Endodermal cell (in vitro differentiated cells): ENCODE results near the gene SRCAP. TPM values are rescaled to one million over a fixed set of nuclear protein-coding genes. Genes with fewer than 3 reads are reported as not detected.

Experiments
- DNase-seq: peaks from one replicate; pipeline ENCODE4 v3.0.0-alpha.2; 2017
- H3K27ac ChIP-seq: 2 replicates; pipeline ENCODE4 v1.5.1; 2013; ENCODE audit warnings: mild to moderate bottlenecking, low read depth, low read length, moderate library complexity
- H3K27me3 ChIP-seq: 2 replicates; pipeline ENCODE4 v1.6.1; 2013; ENCODE audit warnings: mild to moderate bottlenecking, low read length, moderate library complexity; ENCODE audit not compliant: insufficient read depth, control insufficient read depth, poor library complexity, severe bottlenecking
- H3K36me3 ChIP-seq: 2 replicates; pipeline ENCODE4 v1.7.0; 2013; ENCODE audit warnings: mild to moderate bottlenecking, low read length, moderate library complexity; ENCODE audit not compliant: control insufficient read depth, insufficient read depth
- H3K4me1 ChIP-seq: one replicate; pipeline ENCODE4 v1.7.0; 2013; ENCODE audit warnings: low read length; ENCODE audit not compliant: control insufficient read depth, insufficient read depth
- H3K4me3 ChIP-seq: 2 replicates; pipeline ENCODE4 v1.5.1; 2013; ENCODE audit warnings: mild to moderate bottlenecking, low read length, moderate library complexity
- H3K9ac ChIP-seq: 2 replicates; pipeline ENCODE4 v1.6.1; 2013; ENCODE audit warnings: mild to moderate bottlenecking, low read length, moderate library complexity; ENCODE audit not compliant: poor library complexity, severe bottlenecking; ENCODE audit errors: extremely low read depth
- H3K9me3 ChIP-seq: 2 replicates; pipeline ENCODE4 v1.6.1; 2013; ENCODE audit warnings: mild to moderate bottlenecking, low read length, moderate library complexity; ENCODE audit not compliant: control insufficient read depth
- H3K27ac Mint-ChIP-seq: 2 replicates; pipeline ENCODE4 v1.8.0; 2020; ENCODE audit warnings: mixed read lengths
- H3K27me3 Mint-ChIP-seq: 2 replicates; pipeline ENCODE4 v1.8.0; 2021; ENCODE audit warnings: mild to moderate bottlenecking, mixed read lengths; ENCODE audit not compliant: insufficient read depth
- H3K36me3 Mint-ChIP-seq: 2 replicates; pipeline ENCODE4 v1.8.0; 2020; ENCODE audit warnings: low read depth, mixed read lengths
- H3K4me1 Mint-ChIP-seq: 2 replicates; pipeline ENCODE4 v1.8.0; 2020; ENCODE audit warnings: mixed read lengths
- H3K4me3 Mint-ChIP-seq: 2 replicates; pipeline ENCODE4 v1.8.0; 2020; ENCODE audit warnings: mild to moderate bottlenecking, moderate library complexity, mixed read lengths
- H3K9me3 Mint-ChIP-seq: 2 replicates; pipeline ENCODE4 v1.8.0; 2020; ENCODE audit warnings: mild to moderate bottlenecking, mixed read lengths
- WGBS, 2 experiments: methylation state at CpG; one replicate each; pipeline versions ENCODE4 v1.1.5 to v1.1.7; 2013; ENCODE audit warnings: missing lambda C conversion rate in 2 of 2, mixed read lengths in 1 of 2; ENCODE audit not compliant: insufficient coverage in 1 of 2, insufficient read length in 1 of 2; 5-methylcytosine and 5-hydroxymethylcytosine counted together
- total RNA-seq, 2 donors: library from RNA; stranded (reverse); fragmentation: NEBNext Ultra II Directional in 1 of 2; extraction: Animal tissue kit (Norgen Biotek cat#: 25700) in 1 of 2; gene quantifications; 2 replicates in 1 of 2; 3 replicates in 1 of 2; pipeline ENCODE4 v1.2.1, GENCODE V29; 2021
- TF ChIP-seq, protein P1 (sequence below): fragments of 200-600 bp; sonication (generic); conservative IDR thresholded peaks from 2 replicates; pipeline ENCODE4 v1.5.0; 2021; ENCODE audit warnings: antibody characterized with exemption, mild to moderate bottlenecking

Gene SRCAP
- total RNA-seq, 2 donors from 2014 or later = 57.7 to 66.9 TPM

DNA sequence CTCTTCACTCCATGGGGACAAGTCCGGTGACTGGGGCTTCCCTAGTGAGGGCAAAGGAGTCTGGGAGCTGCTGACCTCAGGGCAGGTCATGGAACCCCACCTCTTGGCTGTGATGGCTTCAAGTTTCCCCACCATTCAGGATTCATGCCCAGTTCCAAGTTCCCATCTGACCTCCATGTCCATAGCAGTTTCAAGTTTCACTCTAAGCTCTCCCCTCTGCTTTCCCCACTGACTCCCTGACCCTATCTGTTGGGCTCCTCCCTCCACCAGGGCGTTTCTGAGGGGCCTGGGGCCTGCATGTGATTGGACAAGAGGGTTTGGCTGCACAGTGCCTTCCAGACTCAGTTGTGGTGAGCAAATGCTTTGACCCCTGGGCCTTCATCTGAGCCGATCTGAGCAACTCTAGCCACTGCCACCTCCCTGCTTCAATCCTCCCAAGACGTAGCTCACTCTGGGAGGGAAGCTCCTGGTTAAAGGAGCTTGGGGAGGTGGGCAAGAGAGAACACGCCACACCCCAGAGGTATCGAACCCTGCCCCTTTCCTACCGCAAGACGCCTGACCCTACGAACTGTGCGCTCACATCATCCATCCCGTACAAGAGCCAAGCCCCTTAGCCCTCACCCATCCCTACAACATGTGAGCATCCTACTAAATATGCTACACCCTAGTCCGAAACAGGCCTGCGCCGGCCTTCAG lies 79.7 kb downstream of the SRCAP start:
- Mint-ChIP-seq H3K36me3 (peaks cover 32% of the 10 kb centered on the region), H3K4me1 (peaks cover 13% of the 10 kb centered on the region), H3K27ac (peak overlapping the region; percentile 59), H3K27me3 (no peaks in the 10 kb centered on the region), H3K4me3 (no peak overlapping the region), H3K9me3 (no peaks in the 10 kb centered on the region)
- no peaks in the 10 kb centered on the region for H3K27me3 ChIP-seq
- H3K9me3 ChIP-seq = no peaks in the 10 kb centered on the region
- peaks cover 45% of the 10 kb centered on the region for H3K36me3 ChIP-seq
- TF ChIP-seq, protein P1, sequence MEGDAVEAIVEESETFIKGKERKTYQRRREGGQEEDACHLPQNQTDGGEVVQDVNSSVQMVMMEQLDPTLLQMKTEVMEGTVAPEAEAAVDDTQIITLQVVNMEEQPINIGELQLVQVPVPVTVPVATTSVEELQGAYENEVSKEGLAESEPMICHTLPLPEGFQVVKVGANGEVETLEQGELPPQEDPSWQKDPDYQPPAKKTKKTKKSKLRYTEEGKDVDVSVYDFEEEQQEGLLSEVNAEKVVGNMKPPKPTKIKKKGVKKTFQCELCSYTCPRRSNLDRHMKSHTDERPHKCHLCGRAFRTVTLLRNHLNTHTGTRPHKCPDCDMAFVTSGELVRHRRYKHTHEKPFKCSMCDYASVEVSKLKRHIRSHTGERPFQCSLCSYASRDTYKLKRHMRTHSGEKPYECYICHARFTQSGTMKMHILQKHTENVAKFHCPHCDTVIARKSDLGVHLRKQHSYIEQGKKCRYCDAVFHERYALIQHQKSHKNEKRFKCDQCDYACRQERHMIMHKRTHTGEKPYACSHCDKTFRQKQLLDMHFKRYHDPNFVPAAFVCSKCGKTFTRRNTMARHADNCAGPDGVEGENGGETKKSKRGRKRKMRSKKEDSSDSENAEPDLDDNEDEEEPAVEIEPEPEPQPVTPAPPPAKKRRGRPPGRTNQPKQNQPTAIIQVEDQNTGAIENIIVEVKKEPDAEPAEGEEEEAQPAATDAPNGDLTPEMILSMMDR = no peak
- peak; percentile 74 for DNase-seq
- no peaks in the 10 kb centered on the region for H3K4me1 ChIP-seq
- 91 to 92% methylated on average over 12 to 14 of the region's 14 CpGs for WGBS, 2 experiments
- H3K4me3 ChIP-seq = no peak overlapping the region
- H3K27ac ChIP-seq = no peak overlapping the region
- H3K9ac ChIP-seq = no peak overlapping the region

GRCh38 chr16:30779596-30779995 lies 80.6 kb downstream of the SRCAP start:
- Histone ChIP-seq H3K4me3 (no peak overlapping the region), H3K4me1 (no peaks in the 10 kb centered on the region), H3K36me3 (peaks cover 40% of the 10 kb centered on the region), H3K27ac (no peak overlapping the region), H3K9me3 (no peaks in the 10 kb centered on the region), H3K9ac (no peak overlapping the region), H3K27me3 (no peaks in the 10 kb centered on the region)
- H3K36me3 Mint-ChIP-seq = peaks cover 29% of the 10 kb centered on the region
- 93 to 100% methylated on average over 3 to 6 of the region's 6 CpGs for WGBS, 2 experiments
- no peak overlapping the region for H3K4me3 Mint-ChIP-seq
- no peak for DNase-seq
- TF ChIP-seq, protein P1 = no peak
- no peak overlapping the region for H3K27ac Mint-ChIP-seq
- H3K27me3 Mint-ChIP-seq = no peaks in the 10 kb centered on the region
- H3K9me3 Mint-ChIP-seq = no peaks in the 10 kb centered on the region
- H3K4me1 Mint-ChIP-seq = peaks cover 13% of the 10 kb centered on the region

DNA sequence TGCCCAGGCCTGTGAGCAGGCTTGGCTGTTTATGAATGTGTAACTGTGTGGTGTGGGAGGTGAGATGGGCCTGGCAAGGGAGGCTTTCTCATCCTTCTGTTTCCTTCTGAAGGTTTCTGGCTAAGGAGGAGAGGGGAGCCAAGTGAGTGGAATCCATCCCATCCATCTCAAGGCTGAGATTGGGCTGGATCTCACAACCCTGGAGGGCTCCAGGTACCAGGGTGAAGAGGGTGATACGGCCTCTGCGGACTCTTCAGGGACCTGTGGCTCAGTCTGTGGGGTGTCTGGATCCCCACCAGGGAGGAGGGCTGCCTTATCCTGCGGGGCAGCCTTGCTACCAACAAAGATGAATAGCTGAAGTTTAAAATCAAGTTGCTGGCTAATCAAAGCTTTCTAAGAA lies 81.0 kb downstream of the SRCAP start:
- Mint-ChIP-seq H3K9me3 (no peaks in the 10 kb centered on the region), H3K36me3 (peaks cover 29% of the 10 kb centered on the region), H3K27ac (no peak overlapping the region), H3K4me1 (peaks cover 13% of the 10 kb centered on the region), H3K4me3 (no peak overlapping the region), H3K27me3 (no peaks in the 10 kb centered on the region)
- Histone ChIP-seq H3K36me3 (peaks cover 42% of the 10 kb centered on the region), H3K9ac (no peak overlapping the region), H3K4me1 (no peaks in the 10 kb centered on the region), H3K27ac (no peak overlapping the region), H3K27me3 (no peaks in the 10 kb centered on the region), H3K4me3 (no peak overlapping the region), H3K9me3 (no peaks in the 10 kb centered on the region)
- DNase-seq = no peak
- TF ChIP-seq, protein P1 = no peak
- 83 to 93% methylated on average over 2 to 3 of the region's 3 CpGs for WGBS, 2 experiments
